DOHH2 (cell line): ENCODE data around the gene WDR27.

Source experiments
- H3F3A ChIP-seq: fragments of 200-600 bp; sonication (generic), shearing (Covaris generic); 2 replicates; pipeline ENCODE4 v1.6.0; 2016; ENCODE audit warnings: antibody characterized with exemption, mild to moderate bottlenecking; ENCODE audit not compliant: control insufficient read depth, insufficient read depth
- H3K27ac ChIP-seq: fragments of 200-600 bp; sonication (generic); 2 replicates; pipeline ENCODE4 v1.5.1; 2014; ENCODE audit warnings: low read depth, mild to moderate bottlenecking, low read length, moderate library complexity
- H3K27me3 ChIP-seq: fragments of 200-600 bp; sonication (generic); 2 replicates; pipeline ENCODE4 v1.6.1; 2014; ENCODE audit warnings: mild to moderate bottlenecking, low read length, mixed read lengths; ENCODE audit not compliant: control insufficient read depth
- H3K36me3 ChIP-seq: fragments of 200-600 bp; sonication (generic); 2 replicates; pipeline ENCODE4 v1.6.1; 2014; ENCODE audit warnings: mild to moderate bottlenecking, low read length, moderate library complexity, mixed read lengths; ENCODE audit not compliant: control insufficient read depth
- H3K4me1 ChIP-seq: fragments of 200-600 bp; sonication (generic); 2 replicates; pipeline ENCODE4 v1.6.1; 2014; ENCODE audit warnings: mild to moderate bottlenecking, low read length, mixed read lengths; ENCODE audit not compliant: control insufficient read depth
- H3K4me2 ChIP-seq: fragments of 200-600 bp; sonication (generic); 2 replicates; pipeline ENCODE4 v1.6.0; 2014; ENCODE audit warnings: mild to moderate bottlenecking, low read length, moderate library complexity
- H3K4me3 ChIP-seq: fragments of 200-600 bp; sonication (generic); 2 replicates; pipeline ENCODE4 v1.5.1; 2014; ENCODE audit warnings: mild to moderate bottlenecking, low read length, mixed read lengths
- H3K79me2 ChIP-seq: fragments of 200-600 bp; sonication (generic); 2 replicates; pipeline ENCODE4 v1.6.1; 2014; ENCODE audit warnings: mild to moderate bottlenecking, low read length, mixed read lengths; ENCODE audit not compliant: control insufficient read depth
- H3K9me2 ChIP-seq: fragments of 200-600 bp; sonication (generic); replicated peaks from 2 replicates; pipeline ENCODE4 v1.6.1; 2014; ENCODE audit warnings: mild to moderate bottlenecking, low read length, mixed read lengths; ENCODE audit not compliant: control insufficient read depth
- H3K9me3 ChIP-seq: fragments of 200-600 bp; sonication (generic); 2 replicates; pipeline ENCODE4 v1.6.1; 2014; ENCODE audit warnings: antibody characterized with exemption, low read length, mixed read lengths; ENCODE audit not compliant: control insufficient read depth, insufficient read depth
- H4K20me1 ChIP-seq: fragments of 200-600 bp; sonication (generic); 2 replicates; pipeline ENCODE4 v1.6.0; 2014; ENCODE audit warnings: low read depth, mild to moderate bottlenecking, antibody characterized with exemption, low read length, moderate library complexity; ENCODE audit not compliant: control insufficient read depth, insufficient read depth
- CTCF ChIP-seq: fragments of 200-600 bp; sonication (generic); IDR thresholded peaks from one replicate; pipeline ENCODE4 v1.5.1; 2014; ENCODE audit warnings: antibody characterized with exemption, mild to moderate bottlenecking, low read depth, low read length; ENCODE audit not compliant: poor library complexity, severe bottlenecking
- EZH2phosphoT487 ChIP-seq: fragments of 200-600 bp; sonication (generic); IDR thresholded peaks from 2 replicates; pipeline ENCODE4 v1.6.1; 2017; ENCODE audit warnings: borderline replicate concordance, mild to moderate bottlenecking, antibody characterized with exemption, low read length, moderate library complexity, mixed read lengths

Gene WDR27

GRCh38 chr6:169474362-169474761 is 227.5 kb downstream of the WDR27 start:
- Histone ChIP-seq H3K4me2 (no peak overlapping the region), H3K27me3 (no peaks in the 10 kb centered on the region), H3F3A (no peaks in the 10 kb centered on the region), H4K20me1 (no peaks in the 10 kb centered on the region), H3K36me3 (no peaks in the 10 kb centered on the region), H3K27ac (no peak overlapping the region), H3K9me2 (no peaks in the 10 kb centered on the region), H3K79me2 (no peaks in the 10 kb centered on the region), H3K9me3 (no peaks in the 10 kb centered on the region), H3K4me1 (no peaks in the 10 kb centered on the region), H3K4me3 (no peak overlapping the region)
- TF ChIP-seq CTCF (no peak), EZH2phosphoT487 (no peak)

DNA sequence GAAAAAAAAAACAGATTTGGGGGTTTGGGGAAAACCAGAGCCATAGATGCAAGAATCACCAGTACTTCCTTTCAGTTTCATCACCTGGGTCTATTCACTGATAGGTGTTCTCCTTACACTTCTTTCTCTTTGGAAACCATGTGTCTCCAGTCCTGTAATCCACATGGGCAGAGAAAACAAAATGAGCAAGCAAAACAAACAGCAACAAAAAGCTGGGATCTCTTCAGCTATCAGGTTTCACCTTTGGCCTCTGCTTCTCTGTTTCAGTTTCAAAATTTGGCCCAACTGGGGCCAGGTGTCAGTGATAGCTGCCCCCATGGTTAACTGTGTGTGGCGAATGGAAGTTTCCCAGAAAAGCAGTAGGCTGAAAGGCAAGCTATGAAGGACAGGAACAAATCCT is 228.2 kb downstream of the WDR27 start:
- Histone ChIP-seq H4K20me1 (no peaks in the 10 kb centered on the region), H3K27ac (no peak overlapping the region), H3K4me1 (no peaks in the 10 kb centered on the region), H3K4me3 (no peak overlapping the region), H3K9me3 (no peaks in the 10 kb centered on the region), H3K9me2 (no peaks in the 10 kb centered on the region), H3K27me3 (no peaks in the 10 kb centered on the region), H3K4me2 (no peak overlapping the region), H3K79me2 (no peaks in the 10 kb centered on the region), H3K36me3 (no peaks in the 10 kb centered on the region), H3F3A (no peaks in the 10 kb centered on the region)
- TF ChIP-seq CTCF (no peak), EZH2phosphoT487 (no peak)

- Histone ChIP-seq H3K4me2 (no peak overlapping the region), H3K4me1 (no peaks in the 10 kb centered on the region), H3K9me2 (no peaks in the 10 kb centered on the region), H3F3A (no peaks in the 10 kb centered on the region), H3K79me2 (no peaks in the 10 kb centered on the region), H3K4me3 (no peak overlapping the region), H3K36me3 (no peaks in the 10 kb centered on the region), H3K9me3 (peaks cover 1% of the 10 kb centered on the region; the same call in 1 of the 2 replicates), H3K27me3 (no peaks in the 10 kb centered on the region), H3K27ac (no peak overlapping the region), H4K20me1 (no peaks in the 10 kb centered on the region)
- no peak for TF ChIP-seq EZH2phosphoT487
- no peak for TF ChIP-seq CTCF
These were observed 228.9 kb downstream of the WDR27 start for GRCh38 chr6:169472786-169473416.
